ENCODE results near the gene RRP1. TPM values are rescaled to one million over a fixed set of nuclear protein-coding genes. Genes with fewer than 3 reads are reported as not detected.
A peak's percentile ranks its signal among the peaks of the same experiment; 100 is the strongest.

RRP1 gene, protein sequence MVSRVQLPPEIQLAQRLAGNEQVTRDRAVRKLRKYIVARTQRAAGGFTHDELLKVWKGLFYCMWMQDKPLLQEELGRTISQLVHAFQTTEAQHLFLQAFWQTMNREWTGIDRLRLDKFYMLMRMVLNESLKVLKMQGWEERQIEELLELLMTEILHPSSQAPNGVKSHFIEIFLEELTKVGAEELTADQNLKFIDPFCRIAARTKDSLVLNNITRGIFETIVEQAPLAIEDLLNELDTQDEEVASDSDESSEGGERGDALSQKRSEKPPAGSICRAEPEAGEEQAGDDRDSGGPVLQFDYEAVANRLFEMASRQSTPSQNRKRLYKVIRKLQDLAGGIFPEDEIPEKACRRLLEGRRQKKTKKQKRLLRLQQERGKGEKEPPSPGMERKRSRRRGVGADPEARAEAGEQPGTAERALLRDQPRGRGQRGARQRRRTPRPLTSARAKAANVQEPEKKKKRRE
- total RNA-seq: 13.5 TPM
- long read RNA-seq, transcript RRP1-207 (13 exons, 3,022 nt): major isoform, 29 of 43 reads
- long read RNA-seq, partial matches to known transcripts: 2 of 43 reads
- long read RNA-seq, other reads (novel, unspliced or antisense): 11 of 43 reads

- intact Hi-C loops (cut with micrococcal nuclease): no loop called here
- DNase-seq: peak; percentile 97
- ATAC-seq: peak; percentile 97
Measured at GRCh38 chr21:43789276-43790009, at the start of gene RRP1. Gene RRP1 (plus strand): TSS chr21:43789577. CDS start chr21:43789630, 53 bp downstream.

GRCh38 chr21:43739621-43740435 is 49.5 kb upstream of the RRP1 start:
- intact Hi-C loops (cut with micrococcal nuclease): no loop called here
- no peak for DNase-seq
- ATAC-seq: peak; percentile 4

DNA sequence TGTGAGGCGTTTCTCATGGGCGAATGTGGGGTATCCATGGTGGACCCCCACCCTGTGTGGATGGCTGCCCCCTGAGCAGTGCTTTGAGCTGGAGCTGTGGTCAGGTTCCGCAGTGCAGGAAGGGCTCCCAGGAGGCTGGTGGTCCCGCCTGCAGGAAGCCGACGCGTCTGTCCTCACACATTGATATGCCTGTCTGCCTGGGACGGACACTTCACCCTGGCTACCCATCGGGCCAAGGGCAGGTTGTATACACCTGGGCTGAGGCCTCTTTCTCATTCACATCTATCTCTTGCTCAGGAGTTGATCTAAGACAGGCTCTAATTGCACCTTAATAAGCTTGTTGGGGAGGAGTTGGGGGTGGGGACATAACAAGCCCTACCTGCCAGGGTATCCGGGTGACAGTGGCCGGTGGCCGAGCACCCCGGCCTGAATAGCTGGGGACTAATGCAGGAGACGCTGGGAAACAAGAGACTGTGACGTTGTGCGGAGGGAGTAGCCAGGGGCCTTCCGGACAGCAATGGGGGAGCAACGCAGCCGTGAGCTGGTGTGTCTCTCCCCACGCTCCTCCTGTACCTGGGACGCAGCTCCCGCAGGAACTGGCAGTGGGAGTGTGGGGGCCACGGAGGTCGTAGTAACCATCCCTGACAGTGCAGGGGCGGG is 48.8 kb upstream of the RRP1 start:
- intact Hi-C loops (cut with micrococcal nuclease): no loop called here
- ATAC-seq (peak; percentile 48), DNase-seq (no peak)

DNA sequence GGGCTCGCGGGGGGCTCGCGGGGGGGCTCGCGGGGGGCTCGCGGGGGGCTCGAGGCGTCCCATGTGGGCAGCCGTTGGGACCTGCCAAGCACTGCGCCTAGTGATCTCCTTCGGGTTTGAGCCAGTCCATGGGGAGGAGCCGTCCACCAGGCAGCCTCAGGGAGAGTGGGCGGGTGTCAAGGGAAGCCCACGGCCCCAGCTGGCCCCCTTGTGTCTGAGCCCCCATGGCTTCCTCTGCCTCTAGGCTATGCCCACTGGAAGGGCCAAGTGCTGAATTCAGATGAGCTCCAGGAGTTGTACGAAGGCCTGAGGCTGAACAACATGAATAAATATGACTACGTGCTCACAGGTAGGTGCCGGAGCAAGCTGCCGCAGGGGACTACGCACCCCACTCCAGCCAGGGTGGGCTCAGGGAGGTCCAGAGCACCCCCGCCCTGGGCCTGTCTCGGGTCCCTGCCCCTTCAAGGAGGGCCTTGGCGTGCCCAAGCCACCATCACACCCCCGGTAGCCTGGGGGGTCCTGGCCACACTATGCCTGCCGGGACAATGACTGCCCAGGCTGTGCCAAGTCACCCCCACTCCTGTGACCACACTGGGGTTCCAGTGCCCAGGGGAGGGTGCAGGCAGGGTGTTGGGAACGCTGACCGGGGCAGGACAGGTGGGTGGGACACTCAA is 47.8 kb upstream of the RRP1 start:
- intact Hi-C loops (cut with micrococcal nuclease): no loop called here
- ATAC-seq (no peak), DNase-seq (no peak)

DNA sequence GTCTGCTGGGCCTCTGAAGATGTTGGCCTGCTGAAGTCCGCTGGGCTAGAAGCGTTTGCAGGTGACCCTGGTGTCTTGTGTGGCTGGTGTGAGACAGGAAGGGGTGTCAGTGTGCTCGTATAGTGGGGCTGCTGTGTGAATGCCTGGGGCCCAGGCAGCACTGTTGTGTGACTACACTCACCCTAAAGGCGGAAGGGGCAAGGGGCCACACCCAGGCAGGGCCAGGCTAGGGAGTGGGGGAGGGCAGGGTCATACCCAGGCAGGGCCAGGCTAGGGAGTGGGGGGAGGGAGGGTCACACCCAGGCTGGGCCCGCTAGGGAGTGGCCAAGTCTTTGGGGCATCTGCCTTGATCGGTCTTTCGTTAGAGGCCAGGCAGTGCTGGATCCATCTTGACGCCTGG is 45.4 kb upstream of the RRP1 start:
- intact Hi-C loops (cut with micrococcal nuclease): no loop called here
- no peak for DNase-seq
- no peak for ATAC-seq

GRCh38 chr21:43744725-43745124 is 44.7 kb upstream of the RRP1 start:
- DNase-seq (no peak), ATAC-seq (no peak)
- intact Hi-C loops (cut with micrococcal nuclease): no loop called here

DNA sequence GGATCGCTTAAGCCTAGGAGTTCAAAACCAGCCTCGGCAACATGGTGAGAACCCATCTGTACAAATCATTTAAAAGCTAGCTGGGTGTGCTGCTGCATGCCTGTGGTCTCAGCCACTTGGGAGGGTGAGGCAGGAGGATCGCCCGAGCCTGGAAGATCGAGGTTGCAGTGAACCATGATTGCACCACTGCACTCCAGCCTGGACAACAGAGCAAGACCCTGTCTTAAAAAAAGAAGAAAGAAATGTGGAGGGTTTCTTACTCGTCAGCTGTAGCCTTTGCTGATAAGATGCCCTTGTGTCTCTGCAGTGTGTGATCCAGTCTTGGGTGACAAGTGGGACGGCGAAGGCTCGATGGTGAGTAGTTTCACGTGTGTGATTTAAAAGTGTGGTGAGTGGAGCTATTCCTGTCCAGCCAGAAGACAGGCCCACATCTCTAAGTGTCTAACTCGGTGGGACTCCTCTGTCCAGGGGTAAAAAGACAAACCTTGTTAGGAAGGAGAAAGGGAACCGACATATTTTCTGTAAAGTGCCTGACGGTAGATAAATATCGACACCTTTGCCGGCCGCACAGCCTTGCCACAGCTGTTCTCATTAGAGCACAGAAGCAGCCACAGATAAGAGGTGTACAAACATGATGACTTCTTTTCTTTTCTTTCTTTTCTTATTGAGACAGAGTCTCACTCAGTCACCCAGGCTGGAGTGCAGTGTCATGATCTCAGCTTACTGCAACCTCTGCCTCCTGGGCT is 43.4 kb upstream of the RRP1 start:
- intact Hi-C loops (cut with micrococcal nuclease): no loop called here
- ATAC-seq (no peak), DNase-seq (no peak)

DNA sequence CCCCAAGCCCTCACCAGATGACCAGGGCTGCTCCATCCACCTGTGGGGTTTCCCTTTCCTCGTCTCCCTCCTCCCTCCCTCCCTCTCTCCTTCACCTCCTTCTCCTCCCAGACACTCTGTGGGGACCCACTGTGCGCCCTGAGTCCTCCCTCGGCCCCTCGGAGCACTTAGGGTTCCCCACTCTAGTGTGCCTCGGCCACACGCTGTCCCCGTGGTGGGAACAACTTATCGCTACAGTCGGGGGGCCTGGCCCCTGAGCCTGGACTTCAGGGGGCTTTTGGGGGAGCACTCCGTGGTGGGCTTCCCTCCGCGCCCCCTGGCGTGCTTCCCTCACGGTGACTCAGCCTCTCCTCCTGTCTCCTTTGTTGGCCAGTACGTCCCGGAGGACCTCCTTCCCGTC is 40.8 kb upstream of the RRP1 start:
- no peak for ATAC-seq
- DNase-seq: no peak
- intact Hi-C loops (cut with micrococcal nuclease): no loop called here

DNA sequence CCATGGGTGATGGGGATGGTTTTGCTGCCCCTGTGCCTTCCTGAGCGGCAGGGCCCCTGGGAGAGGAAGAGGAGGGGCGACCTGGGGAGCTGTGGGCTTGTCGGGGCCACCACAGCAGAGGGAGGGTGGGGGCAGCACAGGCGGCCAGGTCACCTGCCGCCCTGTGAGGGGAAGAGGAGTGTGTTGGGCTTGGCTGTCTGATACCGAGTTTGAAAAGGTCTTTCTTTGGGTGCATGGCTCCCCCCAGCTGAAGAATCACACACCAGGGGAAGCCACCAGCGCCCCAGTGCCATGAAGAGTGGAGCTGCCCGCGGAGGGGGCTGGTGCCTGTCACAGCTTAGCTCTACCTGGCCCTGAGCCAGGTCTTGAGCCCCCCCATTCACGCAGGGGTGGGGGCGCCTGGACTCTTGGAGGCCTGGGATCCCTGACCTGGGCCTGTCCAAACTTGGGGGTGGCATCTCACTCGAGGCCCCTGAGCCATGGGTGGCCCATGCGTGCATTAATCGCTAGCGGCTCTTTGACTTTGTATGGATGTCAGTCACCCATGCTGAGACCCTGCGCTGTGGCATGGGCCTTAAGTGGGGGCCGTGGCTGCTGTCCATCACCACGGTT is 39.6 kb upstream of the RRP1 start:
- ATAC-seq (no peak), DNase-seq (peak; percentile 16)
- intact Hi-C loops (cut with micrococcal nuclease): no loop called here

- DNase-seq: peak; percentile 16
- no peak for ATAC-seq
- intact Hi-C loops (cut with micrococcal nuclease): no loop called here
Measured at GRCh38 chr21:43750339-43751033, 38.9 kb upstream of the RRP1 start.

DNA sequence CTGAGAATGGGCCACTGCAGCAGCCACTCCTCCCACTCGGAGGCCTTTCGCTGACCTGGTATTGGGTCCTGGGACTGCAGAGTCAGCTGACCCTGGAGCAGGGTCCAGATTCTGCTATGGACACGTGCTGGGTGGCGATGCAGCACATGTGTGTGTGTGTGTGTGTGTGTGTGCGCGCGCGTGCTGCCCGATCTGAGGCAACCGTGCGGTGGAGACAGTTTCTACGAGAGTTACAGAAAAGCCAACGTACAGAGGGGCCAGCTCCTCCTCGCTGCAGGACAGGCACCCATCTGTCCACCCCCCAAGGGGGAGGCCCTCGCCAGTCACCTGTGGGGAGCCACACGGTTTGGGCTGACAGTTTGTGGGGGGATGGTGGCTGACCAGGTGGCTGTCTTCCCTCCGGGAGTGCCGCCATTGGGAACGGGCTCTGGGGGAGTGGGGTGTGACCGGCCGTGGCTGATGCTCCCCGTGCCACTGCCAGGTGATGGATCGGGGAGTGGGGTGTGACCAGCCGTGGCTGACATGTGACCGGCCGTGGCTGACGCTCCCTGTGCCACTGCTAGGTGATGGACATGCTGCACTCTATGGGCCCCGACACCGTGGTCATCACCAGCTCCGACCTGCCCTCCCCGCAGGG is 37.3 kb upstream of the RRP1 start:
- DNase-seq (no peak), ATAC-seq (no peak)
- intact Hi-C loops (cut with micrococcal nuclease): no loop called here

GRCh38 chr21:43752758-43753438 is 36.5 kb upstream of the RRP1 start:
- DNase-seq: no peak
- ATAC-seq: no peak
- intact Hi-C loops (cut with micrococcal nuclease): no loop called here

GRCh38 chr21:43753439-43753799 is 36.0 kb upstream of the RRP1 start:
- DNase-seq: no peak
- intact Hi-C loops (cut with micrococcal nuclease): no loop called here

GRCh38 chr21:43754948-43755781 is 34.2 kb upstream of the RRP1 start:
- peak; percentile 64 for DNase-seq
- intact Hi-C loops (cut with micrococcal nuclease): no loop called here
- ATAC-seq: peak; percentile 58

More at GRCh38 chr21:43753439-43753799, 36.0 kb upstream of the RRP1 start:
- no peak for ATAC-seq
